ENCODE data around the gene TNS3.

Gene TNS3

GRCh38 chr7:47389171-47389922 lies 192.6 kb downstream of the TNS3 start:
- no peak overlapping the region for H3K4me3 ChIP-seq (ENCODE audit: low read length)
- H4K20me1 ChIP-seq (ENCODE audit: control insufficient read depth, insufficient read depth, low read depth, low read length): no peaks in the 10 kb centered on the region
- H3K36me3 ChIP-seq (ENCODE audit: control insufficient read depth, low read length): no peaks in the 10 kb centered on the region
- H3K27me3 ChIP-seq (ENCODE audit: control insufficient read depth, low read length): no peaks in the 10 kb centered on the region
- H3F3A ChIP-seq (ENCODE audit: control insufficient read depth, insufficient read depth): no peaks in the 10 kb centered on the region
- H3K9me2 ChIP-seq (replicated peaks; ENCODE audit: control insufficient read depth, low read length): no peaks in the 10 kb centered on the region
- TF ChIP-seq EZH2phosphoT487 (IDR thresholded peaks at IDR 0.05; ENCODE audit: borderline replicate concordance, low read length) (no peak), CTCF (IDR thresholded peaks at IDR 0.05; ENCODE audit: low read depth, low read length, poor library complexity, severe bottlenecking) (no peak)
- no peaks in the 10 kb centered on the region for H3K9me3 ChIP-seq (ENCODE audit: control insufficient read depth, insufficient read depth, low read length)
- peaks cover 11% of the 10 kb centered on the region for H3K4me1 ChIP-seq (ENCODE audit: control insufficient read depth, low read length)
- H3K79me2 ChIP-seq (ENCODE audit: control insufficient read depth, low read length): no peaks in the 10 kb centered on the region
- H3K27ac ChIP-seq (ENCODE audit: low read depth, low read length): no peak overlapping the region
- H3K4me2 ChIP-seq (ENCODE audit: low read length): no peak overlapping the region

GRCh38 chr7:47387506-47387905 lies 194.4 kb downstream of the TNS3 start:
- Histone ChIP-seq H3K4me3 (ENCODE audit: low read length) (no peak overlapping the region), H3K4me2 (ENCODE audit: low read length) (no peak overlapping the region)

GRCh38 chr7:47386273-47386835 lies 195.6 kb downstream of the TNS3 start:
- H3K4me3 ChIP-seq (ENCODE audit: low read length): no peak overlapping the region
- H3K9me2 ChIP-seq (replicated peaks; ENCODE audit: control insufficient read depth, low read length): no peaks in the 10 kb centered on the region
- no peaks in the 10 kb centered on the region for H4K20me1 ChIP-seq (ENCODE audit: control insufficient read depth, insufficient read depth, low read depth, low read length)
- H3K4me2 ChIP-seq (ENCODE audit: low read length): no peak overlapping the region
- H3F3A ChIP-seq (ENCODE audit: control insufficient read depth, insufficient read depth): no peaks in the 10 kb centered on the region
- H3K27ac ChIP-seq (ENCODE audit: low read depth, low read length): no peak overlapping the region
- H3K27me3 ChIP-seq (ENCODE audit: control insufficient read depth, low read length): no peaks in the 10 kb centered on the region
- TF ChIP-seq EZH2phosphoT487 (IDR thresholded peaks at IDR 0.05; ENCODE audit: borderline replicate concordance, low read length): no peak
- H3K79me2 ChIP-seq (ENCODE audit: control insufficient read depth, low read length): no peaks in the 10 kb centered on the region
- H3K9me3 ChIP-seq (ENCODE audit: control insufficient read depth, insufficient read depth, low read length): no peaks in the 10 kb centered on the region
- H3K36me3 ChIP-seq (ENCODE audit: control insufficient read depth, low read length): no peaks in the 10 kb centered on the region
- H3K4me1 ChIP-seq (ENCODE audit: control insufficient read depth, low read length): peaks cover 11% of the 10 kb centered on the region

More at GRCh38 chr7:47387506-47387905, 194.4 kb downstream of the TNS3 start:
- TF ChIP-seq CTCF (IDR thresholded peaks at IDR 0.05; ENCODE audit: low read depth, low read length, poor library complexity, severe bottlenecking): no peak
- TF ChIP-seq EZH2phosphoT487 (IDR thresholded peaks at IDR 0.05; ENCODE audit: borderline replicate concordance, low read length): no peak
- H3K36me3 ChIP-seq (ENCODE audit: control insufficient read depth, low read length): no peaks in the 10 kb centered on the region
- H4K20me1 ChIP-seq (ENCODE audit: control insufficient read depth, insufficient read depth, low read depth, low read length): no peaks in the 10 kb centered on the region
- H3K4me1 ChIP-seq (ENCODE audit: control insufficient read depth, low read length): peaks cover 11% of the 10 kb centered on the region
- H3K79me2 ChIP-seq (ENCODE audit: control insufficient read depth, low read length): no peaks in the 10 kb centered on the region
- no peaks in the 10 kb centered on the region for H3K27me3 ChIP-seq (ENCODE audit: control insufficient read depth, low read length)
- H3K27ac ChIP-seq (ENCODE audit: low read depth, low read length): no peak overlapping the region
- no peaks in the 10 kb centered on the region for H3K9me3 ChIP-seq (ENCODE audit: control insufficient read depth, insufficient read depth, low read length)
- no peaks in the 10 kb centered on the region for H3K9me2 ChIP-seq (replicated peaks; ENCODE audit: control insufficient read depth, low read length)
- no peaks in the 10 kb centered on the region for H3F3A ChIP-seq (ENCODE audit: control insufficient read depth, insufficient read depth)

- Histone ChIP-seq H3K9me2 (replicated peaks; ENCODE audit: control insufficient read depth, low read length) (no peaks in the 10 kb centered on the region), H3K27ac (ENCODE audit: low read depth, low read length) (no peak overlapping the region), H3K4me1 (ENCODE audit: control insufficient read depth, low read length) (peaks cover 5% of the 10 kb centered on the region), H3K27me3 (ENCODE audit: control insufficient read depth, low read length) (no peaks in the 10 kb centered on the region), H3K4me3 (ENCODE audit: low read length) (no peak overlapping the region), H3K9me3 (ENCODE audit: control insufficient read depth, insufficient read depth, low read length) (no peaks in the 10 kb centered on the region), H3K4me2 (ENCODE audit: low read length) (no peak overlapping the region), H3K36me3 (ENCODE audit: control insufficient read depth, low read length) (no peaks in the 10 kb centered on the region), H3F3A (ENCODE audit: control insufficient read depth, insufficient read depth) (no peaks in the 10 kb centered on the region), H3K79me2 (ENCODE audit: control insufficient read depth, low read length) (no peaks in the 10 kb centered on the region), H4K20me1 (ENCODE audit: control insufficient read depth, insufficient read depth, low read depth, low read length) (no peaks in the 10 kb centered on the region)
- TF ChIP-seq CTCF (IDR thresholded peaks at IDR 0.05; ENCODE audit: low read depth, low read length, poor library complexity, severe bottlenecking) (no peak), EZH2phosphoT487 (IDR thresholded peaks at IDR 0.05; ENCODE audit: borderline replicate concordance, low read length) (no peak)
Observed at GRCh38 chr7:47385536-47386125, 196.3 kb downstream of the TNS3 start.

All from DOHH2 (cell line).